GM12873 (cell line): ENCODE data around the gene PRUNE2.

Experiments used
- CTCF ChIP-seq: IDR thresholded peaks from 2 replicates; pipeline ENCODE4 v1.5.1; 2012; ENCODE audit warnings: low read depth, mild to moderate bottlenecking, moderate library complexity, low read length, control low read depth; ENCODE audit not compliant: insufficient read depth; ENCODE audit errors: missing control alignments

PRUNE2 gene

GRCh38 chr9:76912636-76913275 lies 6.8 kb upstream of the PRUNE2 start:
- no peak for TF ChIP-seq CTCF

- no peak for TF ChIP-seq CTCF
Measured at GRCh38 chr9:76911971-76912370, 6.1 kb upstream of the PRUNE2 start.

GRCh38 chr9:76910861-76911260 lies 4.9 kb upstream of the PRUNE2 start:
- no peak for TF ChIP-seq CTCF

GRCh38 chr9:76906647-76906975 lies 697 bp upstream of the PRUNE2 start:
- TF ChIP-seq CTCF = no peak

- no peak for TF ChIP-seq CTCF
Measured at GRCh38 chr9:76904661-76905457, 1.1 kb downstream of the PRUNE2 start.

- TF ChIP-seq CTCF = no peak
Measured at GRCh38 chr9:76902395-76902794, 3.5 kb downstream of the PRUNE2 start.

GRCh38 chr9:76901801-76902200 lies 4.1 kb downstream of the PRUNE2 start:
- TF ChIP-seq CTCF = no peak
